GM23338 (cell line): Measurements from ENCODE around the gene NDUFB4. TPM values are rescaled to one million over a fixed set of nuclear protein-coding genes. Genes with fewer than 3 reads are reported as not detected.

Source experiments
- ATAC-seq: fragments of 200-7000 bp; cut with Tn5 transposase; 3 replicates; pipeline ENCODE4 v1.9.1; 2020
- DNase-seq: peaks from one replicate; pipeline ENCODE4 v3.0.0-alpha.2; 2015; ENCODE audit warnings: low spot score
- H2AFZ ChIP-seq: fragments of 200-600 bp; sonication (generic); 2 replicates; pipeline ENCODE4 v1.8.0; 2016; ENCODE audit warnings: antibody characterized with exemption, mild to moderate bottlenecking, moderate library complexity
- H3F3A ChIP-seq: fragments of 200-600 bp; sonication (generic); replicated peaks from 2 replicates; pipeline ENCODE4 v1.8.0; 2017; ENCODE audit warnings: antibody characterized with exemption, mixed run types, low read depth
- H3K27ac ChIP-seq: fragments of 200-600 bp; sonication (generic); 2 replicates; pipeline ENCODE4 v1.6.1; 2016; ENCODE audit warnings: low read depth
- H3K27me3 ChIP-seq: fragments of 200-600 bp; sonication (generic); 2 replicates; pipeline ENCODE4 v1.8.0; 2016; ENCODE audit warnings: mild to moderate bottlenecking, mixed run types, moderate library complexity; ENCODE audit not compliant: insufficient read depth
- H3K36me3 ChIP-seq: fragments of 200-600 bp; sonication (generic); 2 replicates; pipeline ENCODE4 v1.8.0; 2016; ENCODE audit warnings: mild to moderate bottlenecking; ENCODE audit not compliant: insufficient read depth
- H3K4me1 ChIP-seq: fragments of 200-600 bp; sonication (generic); 2 replicates; pipeline ENCODE4 v1.8.0; 2016; ENCODE audit warnings: mild to moderate bottlenecking, moderate library complexity; ENCODE audit not compliant: insufficient read depth
- H3K4me2 ChIP-seq: fragments of 200-600 bp; sonication (generic); 2 replicates; pipeline ENCODE4 v1.7.1; 2017; ENCODE audit warnings: mixed run types
- H3K4me3 ChIP-seq: fragments of 200-600 bp; sonication (generic); 2 replicates; pipeline ENCODE4 v1.6.1; 2016; ENCODE audit warnings: mixed run types
- H3K79me2 ChIP-seq: fragments of 200-600 bp; sonication (generic); replicated peaks from 2 replicates; pipeline ENCODE4 v1.8.0; 2017; ENCODE audit warnings: mild to moderate bottlenecking; ENCODE audit not compliant: insufficient read depth
- H3K9me2 ChIP-seq: fragments of 200-600 bp; sonication (generic); 2 replicates; pipeline ENCODE4 v1.8.0; 2017; ENCODE audit not compliant: insufficient read depth
- H4K20me1 ChIP-seq: fragments of 200-600 bp; sonication (generic); replicated peaks from 2 replicates; pipeline ENCODE4 v1.8.0; 2017; ENCODE audit warnings: mild to moderate bottlenecking; ENCODE audit not compliant: insufficient read depth
- H3K27ac Mint-ChIP-seq: 2 replicates; pipeline ENCODE4 v1.8.0; 2020; ENCODE audit warnings: inconsistent platforms, mild to moderate bottlenecking, moderate library complexity, mixed read lengths
- H3K27me3 Mint-ChIP-seq: 3 replicates; pipeline ENCODE4 v1.8.0; 2022; ENCODE audit warnings: low read depth, mild to moderate bottlenecking, moderate library complexity, mixed read lengths, inconsistent platforms; ENCODE audit not compliant: insufficient read depth, poor library complexity
- H3K36me3 Mint-ChIP-seq: 3 replicates; pipeline ENCODE4 v1.8.0; 2021; ENCODE audit warnings: low read depth, mild to moderate bottlenecking, inconsistent platforms, moderate library complexity, mixed read lengths
- H3K4me1 Mint-ChIP-seq: 3 replicates; pipeline ENCODE4 v1.8.0; 2020; ENCODE audit warnings: mild to moderate bottlenecking, inconsistent platforms, mixed read lengths
- H3K4me3 Mint-ChIP-seq: 3 replicates; pipeline ENCODE4 v1.8.0; 2021; ENCODE audit warnings: moderate library complexity, mild to moderate bottlenecking, inconsistent platforms, mixed read lengths
- H3K9me3 Mint-ChIP-seq: 3 replicates; pipeline ENCODE4 v1.8.0; 2020; ENCODE audit warnings: moderate library complexity, mild to moderate bottlenecking, inconsistent platforms, mixed read lengths
- CREB1 ChIP-seq: fragments of 250-450 bp; sonication (Bioruptor Pico); IDR thresholded peaks from 2 replicates; pipeline ENCODE4 v1.5.0; 2020; ENCODE audit warnings: low read depth, mild to moderate bottlenecking, moderate library complexity
- CTCF ChIP-seq, 2 experiments: fragments of 200-600 bp in 1 of 2; sonication (generic) in 1 of 2; conservative IDR thresholded peaks; 2 replicates each; pipeline versions ENCODE4 v1.5.1 to v1.6.1; 2016 to 2017; ENCODE audit warnings: antibody characterized with exemption in 2 of 2, low read depth in 2 of 2, mild to moderate bottlenecking in 2 of 2, moderate library complexity in 1 of 2
- ETS1 ChIP-seq: IDR thresholded peaks from 2 replicates; pipeline ENCODE4 v1.6.1; 2016; ENCODE audit warnings: antibody characterized with exemption
- EZH2 ChIP-seq: fragments of 200-600 bp; sonication (generic); IDR thresholded peaks from one replicate; pipeline ENCODE4 v1.8.0; 2017; ENCODE audit warnings: antibody characterized with exemption, mild to moderate bottlenecking, low read depth; ENCODE audit not compliant: unreplicated experiment
- JUNB ChIP-seq: IDR thresholded peaks from one replicate; pipeline ENCODE4 v1.6.1; 2016; ENCODE audit warnings: antibody characterized with exemption; ENCODE audit not compliant: unreplicated experiment
- NANOG ChIP-seq: IDR thresholded peaks from 2 replicates; pipeline ENCODE4 v1.6.1; 2016; ENCODE audit warnings: antibody characterized with exemption, borderline replicate concordance
- POLR2AphosphoS5 ChIP-seq: IDR thresholded peaks from 2 replicates; pipeline ENCODE4 v1.6.1; 2016; ENCODE audit warnings: antibody characterized with exemption, low read depth
- REST ChIP-seq: IDR thresholded peaks from one replicate; pipeline ENCODE4 v1.6.1; 2018; ENCODE audit warnings: antibody characterized with exemption; ENCODE audit not compliant: unreplicated experiment
- STAT1 ChIP-seq: IDR thresholded peaks from one replicate; pipeline ENCODE4 v1.6.1; 2016; ENCODE audit warnings: antibody characterized with exemption; ENCODE audit not compliant: unreplicated experiment
- ZNF114 ChIP-seq: fragments of 250-450 bp; sonication (Bioruptor Pico); IDR thresholded peaks from 2 replicates; pipeline ENCODE4 v1.5.0; 2020; ENCODE audit warnings: mild to moderate bottlenecking, moderate library complexity
- ZNF331 ChIP-seq: fragments of 250-450 bp; sonication (Bioruptor Pico); IDR thresholded peaks from 2 replicates; pipeline ENCODE4 v1.5.0; 2020; ENCODE audit warnings: low read depth, mild to moderate bottlenecking, moderate library complexity
- ZNF462 ChIP-seq: fragments of 250-450 bp; sonication (Bioruptor Pico); IDR thresholded peaks from 2 replicates; pipeline ENCODE4 v1.5.0; 2020; ENCODE audit warnings: mild to moderate bottlenecking, moderate library complexity
- polyA plus RNA-seq: library from polyadenylated mRNA; unstranded; fragments of >200 nt; fragmentation: Nextera tagmentation; extraction: Ambion mirVana; gene quantifications from 2 replicates; pipeline ENCODE4 v1.2.1, GENCODE V29; 2016
- total RNA-seq: library from RNA; depleted of rRNA; stranded (reverse); fragments of >200 nt; shearing (Covaris generic); gene quantifications from 2 replicates; pipeline ENCODE4 v1.2.3, GENCODE V29; 2014

NDUFB4 gene
- total and polyA plus RNA-seq, 2 experiments from 2014 or later = 199 to 716 TPM

GRCh38 chr3:120566243-120566975, 29.7 kb upstream of the NDUFB4 start:
- Mint-ChIP-seq H3K9me3 (peaks cover 13% of the 10 kb centered on the region), H3K27me3 (peaks cover 5% of the 10 kb centered on the region), H3K4me3 (no peak overlapping the region), H3K27ac (peak overlapping the region; percentile 77; the same call in 1 of the 2 replicates), H3K36me3 (peaks cover 9% of the 10 kb centered on the region; the same call in 1 of the 3 replicates), H3K4me1 (peaks cover 41% of the 10 kb centered on the region)
- H3K4me1 ChIP-seq = peaks cover 21% of the 10 kb centered on the region
- ATAC-seq (no peak), DNase-seq (no peak)
- no peaks in the 10 kb centered on the region for H3K36me3 ChIP-seq
- peak overlapping the region; percentile 77; the same call in 1 of the 2 replicates for H2AFZ ChIP-seq
- H3K9me2 ChIP-seq = no peaks in the 10 kb centered on the region
- no peak overlapping the region for H3K27ac ChIP-seq
- TF ChIP-seq ZNF114 (CRISPR knock-in tag) (no peak), ZNF462 (CRISPR knock-in tag) (no peak), POLR2AphosphoS5 (no peak), JUNB (no peak), EZH2 (no peak), REST (no peak), CTCF (conservative IDR thresholded peaks at IDR 0.05; ENCODE audit: low read depth in 2 of 2) (no peak), ETS1 (no peak), CREB1 (CRISPR knock-in tag) (no peak), STAT1 (no peak), ZNF331 (CRISPR knock-in tag) (no peak), NANOG (no peak)
- H3K79me2 ChIP-seq = no peaks in the 10 kb centered on the region
- no peak overlapping the region for H3K4me2 ChIP-seq
- H3K27me3 ChIP-seq = no peaks in the 10 kb centered on the region
- no peak overlapping the region for H3K4me3 ChIP-seq
- no peaks in the 10 kb centered on the region for H4K20me1 ChIP-seq
- H3F3A ChIP-seq = no peaks in the 10 kb centered on the region
